Testis (tissue), 2 donors: Measurements from ENCODE around the gene ANKS4B.

ENCODE experiments used
- POLR2A ChIP-seq: fragments of 450-650 bp; IDR thresholded peaks from one replicate; pipeline ENCODE4 v1.6.1; 2017; ENCODE audit warnings: antibody characterized with exemption, mild to moderate bottlenecking, moderate library complexity
- TF ChIP-seq, protein P1 (sequence below), 3 experiments: fragments of 450-650 bp in 2 of 3; fragments of 200-600 bp in 1 of 3; sonication (generic) in 1 of 3; IDR thresholded peaks; one replicate each; pipeline ENCODE4 v1.5.1; 2016 to 2019; ENCODE audit warnings: antibody characterized with exemption in 3 of 3, mild to moderate bottlenecking in 2 of 3, moderate library complexity in 1 of 3

DNA sequence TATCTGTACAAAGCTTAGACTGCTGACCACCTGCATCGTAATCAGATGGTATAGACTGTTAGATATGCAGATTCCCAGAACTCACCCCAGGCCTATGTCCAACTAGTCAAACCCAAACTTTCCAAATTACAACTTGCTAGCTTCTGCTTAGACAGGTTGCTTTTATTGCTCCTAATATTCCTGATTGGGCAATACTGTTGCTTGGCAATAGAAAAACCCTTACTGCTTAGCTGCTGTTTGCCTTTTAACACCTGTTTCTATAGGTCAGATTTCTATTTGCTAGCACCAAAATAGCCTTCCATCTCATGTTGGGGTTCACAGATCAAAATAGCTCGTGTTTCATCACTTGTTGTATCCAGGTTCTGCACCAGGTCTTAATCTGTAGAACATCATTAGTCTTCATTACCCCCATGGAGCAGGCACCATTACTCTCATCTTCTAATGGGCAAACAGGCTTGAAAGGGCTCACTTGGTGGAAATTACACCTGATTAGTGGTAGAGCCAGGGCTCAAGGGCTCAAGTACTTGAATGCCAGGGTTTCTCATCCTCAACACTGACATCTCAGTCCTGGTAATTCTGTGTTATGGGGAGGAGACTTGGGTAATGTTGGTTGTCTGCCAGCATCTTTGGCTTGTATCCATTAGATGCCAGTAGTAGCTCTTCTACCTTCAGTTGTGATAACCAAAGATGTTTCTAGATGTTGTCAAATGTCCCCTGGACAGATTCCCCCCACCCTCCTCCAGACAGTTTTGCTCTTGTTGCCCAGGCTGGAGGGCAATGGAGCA lies 24.9 kb upstream of the ANKS4B start:
- TF ChIP-seq, protein P1, sequence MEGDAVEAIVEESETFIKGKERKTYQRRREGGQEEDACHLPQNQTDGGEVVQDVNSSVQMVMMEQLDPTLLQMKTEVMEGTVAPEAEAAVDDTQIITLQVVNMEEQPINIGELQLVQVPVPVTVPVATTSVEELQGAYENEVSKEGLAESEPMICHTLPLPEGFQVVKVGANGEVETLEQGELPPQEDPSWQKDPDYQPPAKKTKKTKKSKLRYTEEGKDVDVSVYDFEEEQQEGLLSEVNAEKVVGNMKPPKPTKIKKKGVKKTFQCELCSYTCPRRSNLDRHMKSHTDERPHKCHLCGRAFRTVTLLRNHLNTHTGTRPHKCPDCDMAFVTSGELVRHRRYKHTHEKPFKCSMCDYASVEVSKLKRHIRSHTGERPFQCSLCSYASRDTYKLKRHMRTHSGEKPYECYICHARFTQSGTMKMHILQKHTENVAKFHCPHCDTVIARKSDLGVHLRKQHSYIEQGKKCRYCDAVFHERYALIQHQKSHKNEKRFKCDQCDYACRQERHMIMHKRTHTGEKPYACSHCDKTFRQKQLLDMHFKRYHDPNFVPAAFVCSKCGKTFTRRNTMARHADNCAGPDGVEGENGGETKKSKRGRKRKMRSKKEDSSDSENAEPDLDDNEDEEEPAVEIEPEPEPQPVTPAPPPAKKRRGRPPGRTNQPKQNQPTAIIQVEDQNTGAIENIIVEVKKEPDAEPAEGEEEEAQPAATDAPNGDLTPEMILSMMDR (IDR thresholded peaks at IDR 0.05) = no peak
- TF ChIP-seq POLR2A = no peak
